Mesenchymal stem cell (in vitro differentiated cells and primary cell): ENCODE measurements around the gene TP53TG5. TPM values are rescaled to one million over a fixed set of nuclear protein-coding genes. Genes with fewer than 3 reads are reported as not detected.

Experiments
- DNase-seq: peaks from one replicate; pipeline ENCODE4 v3.0.0-alpha.2; 2013
- H2AFZ ChIP-seq: one replicate; pipeline ENCODE4 v1.6.1; 2013; ENCODE audit warnings: low read depth, mild to moderate bottlenecking, control low read depth, inconsistent platforms, low read length, moderate library complexity
- H2AK5ac ChIP-seq: 2 replicates; pipeline ENCODE4 v1.6.1; 2013; ENCODE audit warnings: low read length, moderate library complexity, mild to moderate bottlenecking, inconsistent platforms; ENCODE audit not compliant: severe bottlenecking
- H2BK120ac ChIP-seq: one replicate; pipeline ENCODE4 v1.6.1; 2013; ENCODE audit warnings: low read depth, mild to moderate bottlenecking, inconsistent platforms, low read length, moderate library complexity
- H2BK12ac ChIP-seq, 2 experiments: one replicate each; pipeline ENCODE4 v1.6.1; 2013; ENCODE audit warnings: inconsistent platforms in 2 of 2, low read length in 2 of 2, mild to moderate bottlenecking in 2 of 2, moderate library complexity in 2 of 2, control low read depth in 1 of 2
- H2BK15ac ChIP-seq: one replicate; pipeline ENCODE4 v1.6.1; 2013; ENCODE audit warnings: mild to moderate bottlenecking, low read depth, inconsistent platforms; ENCODE audit not compliant: poor library complexity, severe bottlenecking
- H2BK5ac ChIP-seq: 2 replicates; pipeline ENCODE4 v1.6.1; 2013; ENCODE audit warnings: low read depth, mild to moderate bottlenecking, low read length, control low read depth, inconsistent platforms; ENCODE audit not compliant: poor library complexity, severe bottlenecking
- H3K14ac ChIP-seq, 2 experiments: one replicate each; pipeline ENCODE4 v1.6.1; 2013; ENCODE audit warnings: inconsistent platforms in 2 of 2, low read length in 2 of 2, control low read depth in 1 of 2, mild to moderate bottlenecking in 1 of 2, moderate library complexity in 1 of 2
- H3K18ac ChIP-seq, 2 experiments: one replicate each; pipeline ENCODE4 v1.6.1; 2013; ENCODE audit warnings: inconsistent platforms in 2 of 2, low read length in 2 of 2, control low read depth in 1 of 2, low read depth in 1 of 2, mild to moderate bottlenecking in 1 of 2
- H3K23ac ChIP-seq, 2 experiments: one replicate each; pipeline ENCODE4 v1.6.1; 2013; ENCODE audit warnings: inconsistent platforms in 2 of 2, low read length in 2 of 2, mild to moderate bottlenecking in 2 of 2, moderate library complexity in 2 of 2, control low read depth in 1 of 2
- H3K27ac ChIP-seq: 2 replicates; pipeline ENCODE4 v1.5.1; 2013; ENCODE audit warnings: mild to moderate bottlenecking, moderate library complexity, low read length, control low read depth, inconsistent platforms; ENCODE audit not compliant: poor library complexity, severe bottlenecking
- H3K27me3 ChIP-seq, 2 experiments: 2 replicates each; pipeline versions ENCODE4 v1.6.1 to v1.7.0; 2013; ENCODE audit warnings: low read length in 2 of 2, mild to moderate bottlenecking in 2 of 2, moderate library complexity in 2 of 2, control low read depth in 1 of 2, inconsistent platforms in 1 of 2; ENCODE audit not compliant: control insufficient read depth in 1 of 2, insufficient read depth in 1 of 2
- H3K36me3 ChIP-seq, 2 experiments: 2 replicates each; pipeline versions ENCODE4 v1.6.1 to v1.7.0; 2013; ENCODE audit warnings: low read length in 2 of 2, control low read depth in 1 of 2, inconsistent platforms in 1 of 2, low read depth in 1 of 2, mild to moderate bottlenecking in 1 of 2; ENCODE audit not compliant: insufficient read depth in 2 of 2, control insufficient read depth in 1 of 2
- H3K4ac ChIP-seq, 2 experiments: one replicate each; pipeline ENCODE4 v1.6.1; 2013; ENCODE audit warnings: inconsistent platforms in 2 of 2, low read length in 2 of 2, mild to moderate bottlenecking in 2 of 2, moderate library complexity in 2 of 2, control low read depth in 1 of 2, low read depth in 1 of 2
- H3K4me1 ChIP-seq: 2 replicates; pipeline ENCODE4 v1.6.1; 2013; ENCODE audit warnings: low read depth, low read length, control low read depth; ENCODE audit not compliant: control insufficient read depth, insufficient read depth
- H3K4me2 ChIP-seq: 2 replicates; pipeline ENCODE4 v1.6.1; 2013; ENCODE audit warnings: low read length, mild to moderate bottlenecking, inconsistent platforms; ENCODE audit not compliant: poor library complexity, severe bottlenecking
- H3K4me3 ChIP-seq, 2 experiments: 2 replicates each; pipeline versions ENCODE4 v1.5.1 to v1.7.0; 2013; ENCODE audit warnings: low read length in 2 of 2, mild to moderate bottlenecking in 2 of 2, control low read depth in 1 of 2, low read depth in 1 of 2; ENCODE audit not compliant: insufficient read depth in 1 of 2
- H3K79me1 ChIP-seq: replicated peaks from 2 replicates; pipeline ENCODE4 v1.6.1; 2013; ENCODE audit warnings: mild to moderate bottlenecking, control low read depth, low read length, inconsistent platforms; ENCODE audit not compliant: poor library complexity, severe bottlenecking
- H3K9ac ChIP-seq: 2 replicates; pipeline ENCODE4 v1.7.0; 2013; ENCODE audit warnings: mild to moderate bottlenecking, low read length, moderate library complexity
- H3K9me3 ChIP-seq: 2 replicates; pipeline ENCODE4 v1.7.0; 2013; ENCODE audit warnings: mild to moderate bottlenecking, low read length; ENCODE audit not compliant: control insufficient read depth
- H4K8ac ChIP-seq: one replicate; pipeline ENCODE4 v1.6.1; 2013; ENCODE audit warnings: inconsistent platforms, mild to moderate bottlenecking, low read length, moderate library complexity
- H4K91ac ChIP-seq: one replicate; pipeline ENCODE4 v1.6.1; 2013; ENCODE audit warnings: mild to moderate bottlenecking, low read length, inconsistent platforms
- WGBS: methylation state at CpG from one replicate; pipeline ENCODE4 v1.1.7; 2013; ENCODE audit warnings: mixed read lengths; 5-methylcytosine and 5-hydroxymethylcytosine counted together
- polyA plus RNA-seq, 2 experiments: library from polyadenylated mRNA; stranded (reverse); fragments of 200-250 nt; gene quantifications; one replicate each; pipeline ENCODE4 v1.2.3, GENCODE V29; 2013

TP53TG5 gene
- not detected for polyA plus RNA-seq (2013, experiment 1 of 2)
- not detected for polyA plus RNA-seq (2013, experiment 2 of 2)

DNA sequence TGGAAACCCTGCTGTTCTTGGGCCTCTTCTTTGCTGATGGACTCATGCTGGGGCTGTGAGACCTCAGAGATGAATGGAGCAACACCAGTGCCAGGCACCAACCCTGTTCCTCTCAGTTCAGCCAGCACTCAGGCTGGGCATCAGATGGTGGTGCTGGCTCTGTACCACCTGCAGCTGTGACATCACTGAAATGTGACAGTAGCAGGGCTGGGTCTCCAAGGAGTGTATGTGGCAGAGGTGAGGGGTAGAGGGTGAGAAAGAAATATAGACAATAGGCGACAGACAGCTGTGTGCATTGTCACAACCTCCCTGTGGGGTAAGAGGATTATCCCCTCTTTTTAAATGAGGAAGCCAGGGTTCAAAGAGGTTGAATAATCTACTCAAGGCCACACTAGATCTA lies at the start of gene TP53TG5:
TSS of gene TP53TG5 (minus strand) at position 135 of the 400 bp plus-strand sequence. CDS start at position 46, 89 bp downstream.
- DNase-seq = no peak
- Histone ChIP-seq H2AFZ (no peak within 1 kb of the TSS), H3K14ac (no peak within 1 kb of the TSS), H3K4me2 (no peak within 1 kb of the TSS), H2AK5ac (no peak within 1 kb of the TSS), H3K36me3 (peaks cover 7% of the 10 kb centered on the region in 2 experiments), H4K8ac (no peak within 1 kb of the TSS), H2BK12ac (no peak within 1 kb of the TSS), H3K9me3 (no peaks in the 10 kb centered on the region), H3K27ac (no peak within 1 kb of the TSS), H3K4me1 (peaks cover 9% of the 10 kb centered on the region), H2BK5ac (no peak within 1 kb of the TSS), H3K27me3 (no peaks in the 10 kb centered on the region), H3K18ac (no peak within 1 kb of the TSS), H2BK120ac (no peak within 1 kb of the TSS), H4K91ac (no peak within 1 kb of the TSS), H3K9ac (no peak within 1 kb of the TSS), H3K4ac (no peak within 1 kb of the TSS), H3K4me3 (no peak within 1 kb of the TSS), H2BK15ac (no peak within 1 kb of the TSS), H3K79me1 (peaks cover 4% of the 10 kb centered on the region), H3K23ac (no peak within 1 kb of the TSS)
- WGBS = 100% methylated on average over 1 of the region's 1 CpG

DNA sequence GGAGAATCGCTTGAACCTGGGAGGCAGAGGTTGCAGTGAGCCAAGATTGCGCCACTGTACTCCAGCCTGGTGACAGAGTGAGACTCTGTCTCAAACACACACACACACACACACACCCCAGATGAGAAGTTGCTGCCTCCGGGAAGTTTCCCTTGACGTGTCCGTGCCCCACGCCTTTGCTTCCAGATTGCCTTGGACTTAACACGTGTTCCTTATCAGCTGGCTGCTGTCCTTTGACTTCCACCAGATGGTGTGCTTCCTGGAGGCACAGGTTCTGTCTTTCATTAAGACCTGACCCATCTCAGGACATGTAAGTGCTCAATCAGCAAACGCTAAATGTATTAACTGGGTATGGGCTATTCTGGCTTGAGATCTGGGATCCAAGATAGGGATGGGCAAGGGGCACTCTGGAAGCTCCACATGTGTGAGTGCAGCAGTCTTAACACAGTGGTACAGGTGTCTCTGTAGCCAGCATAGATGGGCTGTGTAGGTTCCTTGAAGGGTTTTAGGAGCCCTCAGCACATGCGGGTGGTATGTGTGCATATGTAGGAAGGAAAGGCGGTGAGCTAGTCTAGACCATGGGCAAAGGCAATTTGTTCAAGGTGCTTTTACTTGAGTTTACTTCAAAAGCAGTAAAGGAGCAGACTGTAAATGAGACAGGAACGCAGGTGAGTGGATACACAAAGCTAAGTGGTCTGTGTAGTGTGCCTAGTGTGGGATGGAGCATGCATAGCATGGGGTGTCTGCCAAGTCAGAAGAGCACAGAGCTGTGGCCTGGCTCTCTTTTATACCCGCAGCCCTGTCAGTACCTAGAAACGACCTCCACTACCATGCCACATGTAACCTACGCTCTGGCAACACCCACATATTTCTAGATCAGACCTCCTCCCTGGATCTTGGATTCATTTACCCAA lies 49.4 kb upstream of the TP53TG5 start:
- Histone ChIP-seq H2BK15ac (no peak overlapping the region), H4K8ac (no peak overlapping the region), H3K14ac (no peak overlapping the region), H3K23ac (no peak overlapping the region), H3K4me2 (no peak overlapping the region), H3K36me3 (peaks cover 30 to 38% of the 10 kb centered on the region in 2 experiments), H3K79me1 (no peaks in the 10 kb centered on the region), H3K4me3 (no peak overlapping the region), H2BK120ac (no peak overlapping the region), H4K91ac (no peak overlapping the region), H2AFZ (no peak overlapping the region), H2BK5ac (no peak overlapping the region), H2BK12ac (no peak overlapping the region), H3K9me3 (no peaks in the 10 kb centered on the region), H3K9ac (no peak overlapping the region), H3K4ac (no peak overlapping the region), H3K18ac (no peak overlapping the region), H2AK5ac (no peak overlapping the region), H3K4me1 (no peaks in the 10 kb centered on the region), H3K27me3 (no peaks in the 10 kb centered on the region), H3K27ac (no peak overlapping the region)
- WGBS = 94% methylated on average over 14 of the region's 14 CpGs
- no peak for DNase-seq

DNA sequence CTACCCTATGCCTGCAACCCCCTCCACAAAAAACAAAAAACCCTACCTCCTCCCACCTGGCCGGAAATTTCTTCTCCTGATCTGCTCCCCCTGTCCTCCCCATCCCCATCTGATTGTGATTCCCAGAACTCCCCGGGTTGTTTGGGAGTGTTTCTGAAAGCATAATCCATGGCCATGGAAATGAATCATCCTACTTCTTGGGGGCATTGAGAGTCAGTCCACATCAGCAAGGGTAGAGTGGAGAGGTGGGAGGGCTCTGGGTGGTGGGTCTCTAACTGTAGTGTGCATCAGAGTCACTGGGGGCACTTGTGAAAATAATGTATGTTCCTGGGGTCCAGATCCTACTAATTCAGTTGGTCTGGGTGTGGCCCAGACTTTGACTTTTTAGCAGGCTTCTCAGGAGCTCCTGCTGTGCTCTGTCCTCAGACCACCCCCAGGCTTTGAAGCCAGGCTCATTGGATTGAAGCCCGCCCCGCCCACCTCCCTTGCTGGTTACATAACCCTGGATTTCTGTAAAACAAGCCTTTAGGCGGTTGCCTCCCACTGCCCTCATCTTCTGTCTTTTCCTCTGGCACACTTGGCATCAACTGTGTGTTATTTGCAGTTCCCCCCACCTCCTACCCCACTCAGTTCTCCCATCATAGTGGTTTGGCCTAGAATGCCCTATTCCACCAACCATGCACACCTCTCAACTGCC lies 48.3 kb upstream of the TP53TG5 start:
- DNase-seq = no peak
- Histone ChIP-seq H4K8ac (no peak overlapping the region), H3K4me1 (no peaks in the 10 kb centered on the region), H3K23ac (no peak overlapping the region), H4K91ac (no peak overlapping the region), H2BK120ac (no peak overlapping the region), H3K14ac (no peak overlapping the region), H3K4me2 (no peak overlapping the region), H2AFZ (no peak overlapping the region), H3K36me3 (peaks cover 33 to 48% of the 10 kb centered on the region in 2 experiments), H2BK15ac (no peak overlapping the region), H3K18ac (no peak overlapping the region), H3K27ac (no peak overlapping the region), H3K4ac (no peak overlapping the region), H3K9me3 (no peaks in the 10 kb centered on the region), H3K79me1 (no peaks in the 10 kb centered on the region), H3K4me3 (no peak overlapping the region), H3K27me3 (no peaks in the 10 kb centered on the region), H2AK5ac (no peak overlapping the region), H2BK12ac (no peak overlapping the region), H2BK5ac (no peak overlapping the region), H3K9ac (no peak overlapping the region)
- WGBS = 87% methylated on average over 4 of the region's 5 CpGs

DNA sequence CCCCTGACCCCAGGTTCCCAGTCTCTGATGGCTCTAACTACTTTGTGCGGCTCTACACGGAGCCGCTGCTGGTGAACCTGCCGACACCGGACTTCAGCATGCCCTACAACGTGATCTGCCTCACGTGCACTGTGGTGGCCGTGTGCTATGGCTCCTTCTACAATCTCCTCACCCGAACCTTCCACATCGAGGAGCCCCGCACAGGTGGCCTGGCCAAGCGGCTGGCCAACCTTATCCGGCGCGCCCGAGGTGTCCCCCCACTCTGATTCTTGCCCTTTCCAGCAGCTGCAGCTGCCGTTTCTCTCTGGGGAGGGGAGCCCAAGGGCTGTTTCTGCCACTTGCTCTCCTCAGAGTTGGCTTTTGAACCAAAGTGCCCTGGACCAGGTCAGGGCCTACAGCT lies 47.4 kb upstream of the TP53TG5 start:
- H3K9ac ChIP-seq = no peak overlapping the region
- H3K4ac ChIP-seq = no peak overlapping the region
- no peak overlapping the region for H2BK120ac ChIP-seq
- H2BK5ac ChIP-seq = no peak overlapping the region
- no peak overlapping the region for H3K23ac ChIP-seq
- peaks cover 40 to 57% of the 10 kb centered on the region in 2 experiments for H3K36me3 ChIP-seq
- H3K4me3 ChIP-seq = no peak overlapping the region
- no peak overlapping the region for H2AK5ac ChIP-seq
- H3K18ac ChIP-seq = no peak overlapping the region
- H2BK15ac ChIP-seq = no peak overlapping the region
- no peaks in the 10 kb centered on the region for H3K9me3 ChIP-seq
- no peak overlapping the region for H3K27ac ChIP-seq
- H2AFZ ChIP-seq = no peak overlapping the region
- no peaks in the 10 kb centered on the region for H3K4me1 ChIP-seq
- WGBS = 97% methylated on average over 17 of the region's 17 CpGs
- no peak overlapping the region for H2BK12ac ChIP-seq
- H4K91ac ChIP-seq = no peak overlapping the region
- H3K79me1 ChIP-seq = no peaks in the 10 kb centered on the region
- no peak overlapping the region for H3K14ac ChIP-seq
- no peak for DNase-seq
- no peak overlapping the region for H4K8ac ChIP-seq
- H3K27me3 ChIP-seq = no peaks in the 10 kb centered on the region
- H3K4me2 ChIP-seq = no peak overlapping the region
